AG10803 (cell line): Measurements from ENCODE around the gene CCDC194.

Experiments
- DNase-seq: peaks from one replicate; pipeline ENCODE4 v3.0.0; 2010; ENCODE audit warnings: low read depth
- H3K4me3 ChIP-seq: 2 replicates; pipeline ENCODE4 v1.5.1; 2011; ENCODE audit warnings: mild to moderate bottlenecking, low read length, control low read depth
- TF ChIP-seq, protein P1 (sequence below): conservative IDR thresholded peaks from 2 replicates; pipeline ENCODE4 v1.5.1; 2011; ENCODE audit warnings: mild to moderate bottlenecking, low read length, control low read depth, inconsistent platforms

Gene CCDC194

GRCh38 chr19:17341845-17342244 lies 52.2 kb downstream of the CCDC194 start:
- no peak for DNase-seq

DNA sequence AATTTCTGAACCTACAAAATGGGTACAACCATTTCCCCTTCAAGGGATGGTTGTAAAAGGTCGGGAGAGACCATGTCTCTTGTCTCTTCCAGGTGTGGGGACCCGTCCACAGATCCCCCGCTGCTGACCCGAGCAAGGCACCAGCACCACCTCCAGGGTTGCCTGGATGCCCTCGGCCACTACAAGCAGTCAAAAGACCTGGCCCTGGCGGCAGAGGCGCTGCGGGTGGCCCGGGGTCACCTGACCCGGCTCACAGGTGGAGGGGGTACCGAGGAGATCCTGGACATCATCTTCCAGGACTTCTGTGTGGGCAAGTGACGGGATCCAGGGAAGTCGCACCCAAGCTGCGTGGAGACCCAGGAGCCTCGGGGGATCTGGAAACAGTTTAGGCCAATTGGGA lies 52.6 kb downstream of the CCDC194 start:
- no peak for DNase-seq
- H3K4me3 ChIP-seq, result no peak overlapping the region
- TF ChIP-seq, protein P1, sequence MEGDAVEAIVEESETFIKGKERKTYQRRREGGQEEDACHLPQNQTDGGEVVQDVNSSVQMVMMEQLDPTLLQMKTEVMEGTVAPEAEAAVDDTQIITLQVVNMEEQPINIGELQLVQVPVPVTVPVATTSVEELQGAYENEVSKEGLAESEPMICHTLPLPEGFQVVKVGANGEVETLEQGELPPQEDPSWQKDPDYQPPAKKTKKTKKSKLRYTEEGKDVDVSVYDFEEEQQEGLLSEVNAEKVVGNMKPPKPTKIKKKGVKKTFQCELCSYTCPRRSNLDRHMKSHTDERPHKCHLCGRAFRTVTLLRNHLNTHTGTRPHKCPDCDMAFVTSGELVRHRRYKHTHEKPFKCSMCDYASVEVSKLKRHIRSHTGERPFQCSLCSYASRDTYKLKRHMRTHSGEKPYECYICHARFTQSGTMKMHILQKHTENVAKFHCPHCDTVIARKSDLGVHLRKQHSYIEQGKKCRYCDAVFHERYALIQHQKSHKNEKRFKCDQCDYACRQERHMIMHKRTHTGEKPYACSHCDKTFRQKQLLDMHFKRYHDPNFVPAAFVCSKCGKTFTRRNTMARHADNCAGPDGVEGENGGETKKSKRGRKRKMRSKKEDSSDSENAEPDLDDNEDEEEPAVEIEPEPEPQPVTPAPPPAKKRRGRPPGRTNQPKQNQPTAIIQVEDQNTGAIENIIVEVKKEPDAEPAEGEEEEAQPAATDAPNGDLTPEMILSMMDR, result no peak

More at GRCh38 chr19:17341845-17342244, 52.2 kb downstream of the CCDC194 start:
- TF ChIP-seq, protein P1, result no peak
- no peak overlapping the region for H3K4me3 ChIP-seq

DNA sequence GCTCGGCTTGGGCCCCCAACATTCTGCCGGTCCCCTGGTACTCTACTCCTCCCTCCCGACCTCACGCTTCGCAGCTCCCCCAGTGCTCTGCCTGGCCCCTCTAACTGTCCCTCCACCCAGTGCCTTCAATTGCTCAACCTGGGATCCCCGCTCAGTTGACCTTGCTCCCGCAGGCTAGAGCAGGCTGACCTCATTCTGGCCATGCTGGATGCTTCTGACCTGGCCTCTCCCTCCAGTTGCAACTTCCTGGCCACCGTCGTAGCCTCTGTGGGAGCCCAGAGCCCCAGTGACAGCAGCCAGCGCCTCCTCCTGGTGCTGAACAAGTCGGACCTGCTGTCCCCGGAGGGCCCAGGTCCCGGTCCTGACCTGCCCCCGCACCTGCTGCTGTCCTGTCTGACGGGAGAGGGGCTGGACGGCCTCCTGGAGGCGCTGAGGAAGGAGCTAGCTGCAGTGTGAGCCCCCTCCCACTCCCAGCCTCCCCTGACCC lies 53.1 kb downstream of the CCDC194 start:
- no peak overlapping the region for H3K4me3 ChIP-seq
- DNase-seq, result no peak
- TF ChIP-seq, protein P1, result no peak
